Activated CD8-positive, alpha-beta memory T cell treated with anti-CD3 and anti-CD28 coated beads for 4 hours (primary cell): ENCODE results near the gene INA.

Source experiments
- DNase-seq, 2 donors: peaks; one replicate each; pipeline ENCODE4 v3.0.0-alpha.2; 2020; ENCODE audit warnings: low read depth in 2 of 2

Gene INA

DNA sequence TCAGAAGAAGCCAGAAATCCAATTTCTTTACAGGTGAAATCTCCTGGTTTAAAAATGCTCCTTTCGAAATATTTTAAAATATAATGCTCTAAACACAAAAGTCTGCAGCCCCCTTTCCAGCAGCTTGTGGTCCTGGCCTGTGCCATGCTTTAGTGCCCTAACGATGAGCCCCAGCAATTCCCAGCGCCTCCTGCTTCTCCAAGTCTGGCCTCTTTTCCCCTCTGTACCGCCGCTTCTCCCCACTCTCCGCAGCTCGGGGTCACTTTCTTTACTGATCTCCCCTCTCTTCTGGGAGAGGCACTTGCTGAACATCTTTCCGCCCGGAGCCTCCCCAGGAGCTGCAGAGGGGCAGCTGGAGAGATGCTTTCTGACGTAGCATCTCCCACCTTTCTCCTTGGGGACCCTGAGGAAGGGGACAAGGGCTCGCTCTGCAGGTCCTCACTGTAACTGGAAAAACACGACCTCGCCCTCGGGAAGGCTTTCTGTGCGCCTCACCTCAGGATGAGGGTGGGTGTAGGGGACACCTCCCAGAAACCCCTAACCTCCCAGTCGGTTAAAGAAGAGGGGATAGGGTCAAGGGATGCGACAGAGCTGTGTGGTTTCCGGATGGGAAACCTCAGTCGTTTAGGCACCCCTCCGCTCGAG is 565 bp upstream of the INA start:
- no peak for DNase-seq

DNA sequence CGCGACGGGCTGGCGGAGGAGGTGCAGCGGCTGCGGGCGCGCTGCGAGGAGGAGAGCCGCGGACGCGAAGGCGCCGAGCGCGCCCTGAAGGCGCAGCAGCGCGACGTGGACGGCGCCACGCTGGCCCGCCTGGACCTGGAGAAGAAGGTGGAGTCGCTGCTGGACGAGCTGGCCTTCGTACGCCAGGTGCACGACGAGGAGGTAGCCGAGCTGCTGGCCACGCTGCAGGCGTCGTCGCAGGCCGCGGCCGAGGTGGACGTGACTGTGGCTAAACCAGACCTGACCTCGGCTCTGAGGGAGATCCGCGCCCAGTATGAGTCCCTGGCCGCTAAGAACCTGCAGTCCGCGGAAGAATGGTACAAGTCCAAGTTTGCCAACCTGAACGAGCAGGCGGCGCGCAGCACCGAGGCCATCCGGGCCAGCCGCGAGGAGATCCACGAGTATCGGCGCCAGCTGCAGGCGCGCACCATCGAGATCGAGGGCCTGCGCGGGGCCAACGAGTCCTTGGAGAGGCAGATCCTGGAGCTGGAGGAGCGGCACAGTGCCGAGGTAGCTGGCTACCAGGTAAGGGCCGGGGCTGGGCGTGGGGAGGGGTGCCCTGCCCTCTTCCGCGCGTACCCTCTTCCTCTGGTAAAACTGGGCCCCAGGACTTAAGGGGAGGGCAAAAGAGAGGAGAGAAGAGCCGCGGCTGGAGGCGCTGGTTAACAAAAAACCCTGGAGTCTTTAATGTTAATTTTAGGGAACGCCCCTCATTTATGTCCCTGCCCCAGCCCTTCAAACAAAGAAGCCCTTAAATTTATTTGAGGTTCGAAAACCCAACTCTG is 987 bp downstream of the INA start:
- no peak for DNase-seq

DNA sequence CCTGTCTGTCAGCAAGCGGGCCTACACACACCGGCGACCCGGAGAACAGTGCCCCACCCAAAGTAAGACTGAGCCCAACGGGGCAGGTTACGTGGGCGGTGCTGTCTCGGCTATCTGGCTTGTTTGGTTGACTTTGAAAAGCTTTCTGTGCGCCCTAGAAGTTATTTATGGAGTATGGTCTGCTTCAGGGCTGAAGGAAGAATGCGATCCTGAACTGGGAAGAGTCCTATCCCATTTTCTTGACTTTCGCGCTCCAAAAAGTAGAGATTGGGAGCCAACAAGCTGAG is 1.5 kb downstream of the INA start:
- no peak for DNase-seq

DNA sequence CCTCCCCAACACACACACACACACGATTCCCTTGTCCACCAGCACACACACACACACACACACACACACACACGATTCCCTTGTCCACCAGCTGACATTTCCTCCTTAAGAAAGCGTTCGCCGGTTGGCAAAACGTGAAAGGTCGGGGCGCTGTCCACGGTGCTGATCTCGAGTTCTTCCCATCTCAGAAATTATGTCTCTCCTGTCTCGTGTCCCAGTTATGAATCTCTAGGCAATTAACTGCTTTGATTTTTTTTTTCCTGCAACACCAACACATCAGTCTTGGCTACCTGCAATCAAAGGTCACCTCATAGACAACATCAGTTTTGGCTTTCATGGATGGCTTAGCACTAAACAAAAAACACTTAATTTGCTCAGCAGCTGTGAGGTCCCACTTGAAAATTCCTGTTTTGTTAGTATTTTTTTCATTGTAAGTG is 1.9 kb downstream of the INA start:
- no peak for DNase-seq

DNA sequence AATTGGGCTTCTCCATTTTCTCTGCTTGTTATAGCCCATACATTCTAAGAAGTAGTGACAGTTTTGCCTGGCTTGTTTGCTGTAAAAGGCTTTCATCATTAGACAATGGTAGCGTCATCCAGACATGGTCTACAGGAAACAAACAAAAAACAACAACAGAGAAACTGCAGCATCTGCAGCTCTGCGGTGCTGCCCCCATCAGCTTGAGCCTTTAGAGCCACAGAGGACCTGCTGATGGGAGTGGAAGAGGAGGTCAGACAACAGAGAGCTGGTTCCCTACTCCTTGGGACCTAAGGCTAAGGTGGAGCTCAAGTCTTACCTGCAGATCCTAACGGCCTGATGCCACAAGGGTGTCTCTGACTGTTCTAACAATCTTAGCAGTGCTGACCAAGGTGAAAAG is 3.1 kb downstream of the INA start:
- DNase-seq: no peak

DNA sequence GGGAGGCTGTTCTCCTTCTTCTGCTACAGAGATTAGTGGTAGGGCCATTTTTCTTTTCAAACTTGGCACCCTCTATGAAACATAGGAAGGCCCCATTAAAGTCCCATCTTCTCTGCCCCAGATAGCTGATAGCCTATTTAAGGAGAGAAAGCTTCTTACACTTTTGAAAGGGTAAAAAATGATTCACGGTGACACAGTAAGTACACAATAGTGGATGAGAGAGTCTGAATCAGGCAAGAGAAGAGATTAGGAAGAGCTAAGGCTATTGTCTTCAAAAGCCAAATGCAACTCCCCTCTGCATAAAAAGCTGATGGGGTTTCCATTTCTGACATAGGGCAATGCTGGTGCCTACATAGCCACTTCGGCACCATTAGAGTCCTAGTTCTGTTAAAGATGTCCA is 3.6 kb downstream of the INA start:
- no peak for DNase-seq

DNA sequence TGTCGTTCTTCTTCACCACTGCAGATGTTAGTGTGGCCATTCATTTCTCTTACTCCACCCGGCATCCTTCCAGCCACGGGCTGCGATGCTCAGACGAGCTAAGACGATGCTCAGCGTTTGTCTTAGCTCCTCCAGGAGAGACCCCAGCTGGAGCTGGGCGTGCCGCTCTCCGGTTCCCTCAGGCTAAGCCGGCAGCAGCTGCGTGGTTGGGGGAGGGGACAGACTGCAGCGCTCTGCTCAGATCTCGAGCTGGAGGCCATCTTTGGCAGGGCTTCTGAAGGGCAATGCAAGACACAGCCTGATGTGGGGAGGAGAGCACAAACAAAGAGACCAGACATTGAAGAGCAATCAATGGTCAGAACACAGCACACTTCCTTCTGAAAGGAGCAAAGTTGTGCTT is 4.8 kb downstream of the INA start:
- no peak for DNase-seq

DNA sequence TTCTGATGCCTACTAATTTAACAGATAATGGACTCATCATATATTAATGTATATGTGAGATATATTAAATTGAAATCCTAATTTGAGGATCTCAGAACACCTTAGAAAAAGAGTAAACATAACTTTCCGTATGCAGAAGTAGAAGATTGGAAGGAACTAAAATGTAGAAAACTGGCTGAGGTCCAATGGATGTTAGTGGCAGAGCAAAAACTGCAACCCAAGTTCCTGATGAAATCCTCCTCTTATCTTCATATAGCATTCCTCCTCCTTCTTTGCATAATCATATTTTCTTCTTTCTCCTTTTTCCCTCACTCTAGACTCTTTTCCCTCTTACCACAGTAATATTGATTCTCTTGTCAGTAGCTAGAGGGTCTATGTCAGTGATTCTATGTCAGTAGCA is 6.0 kb downstream of the INA start:
- no peak for DNase-seq

DNA sequence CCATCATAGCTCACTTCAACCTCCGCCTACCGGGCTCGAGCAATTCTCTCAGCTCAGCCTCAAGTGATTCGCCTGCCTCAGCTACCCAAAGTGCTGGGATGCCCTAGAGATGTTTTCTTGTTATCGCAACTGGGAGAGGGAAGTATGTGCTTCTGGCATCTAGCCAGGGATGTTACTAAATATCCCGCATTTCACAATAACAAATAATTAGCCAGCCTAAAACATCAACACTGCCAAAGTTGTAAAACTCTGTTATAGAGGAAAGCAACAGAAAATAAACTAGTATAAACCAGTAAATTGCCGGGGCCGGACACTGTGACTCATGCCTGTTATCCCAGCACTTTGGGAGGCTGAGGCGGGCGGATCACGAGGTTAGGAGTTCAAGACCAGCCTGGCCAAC is 7.2 kb downstream of the INA start:
- no peak for DNase-seq

DNA sequence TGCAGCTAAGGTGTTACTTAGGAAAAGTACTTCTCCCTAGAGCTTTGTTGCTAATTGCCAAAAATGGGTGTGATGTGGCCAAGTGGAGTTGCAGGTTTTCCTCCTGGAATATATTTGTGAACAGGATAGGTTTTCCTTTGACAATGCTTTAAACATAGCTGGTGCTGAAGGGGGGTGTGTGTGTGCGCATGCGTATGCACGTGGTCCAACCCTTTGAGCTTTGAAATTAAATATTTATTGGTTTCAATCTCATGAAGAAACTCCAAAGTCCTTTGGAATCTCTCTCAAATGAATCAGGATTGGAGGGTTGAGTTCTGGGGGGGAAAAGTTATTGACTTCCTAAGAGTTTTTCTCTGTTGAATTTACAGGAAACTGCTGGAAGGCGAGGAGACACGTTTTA is 11.1 kb downstream of the INA start:
- DNase-seq: no peak

DNA sequence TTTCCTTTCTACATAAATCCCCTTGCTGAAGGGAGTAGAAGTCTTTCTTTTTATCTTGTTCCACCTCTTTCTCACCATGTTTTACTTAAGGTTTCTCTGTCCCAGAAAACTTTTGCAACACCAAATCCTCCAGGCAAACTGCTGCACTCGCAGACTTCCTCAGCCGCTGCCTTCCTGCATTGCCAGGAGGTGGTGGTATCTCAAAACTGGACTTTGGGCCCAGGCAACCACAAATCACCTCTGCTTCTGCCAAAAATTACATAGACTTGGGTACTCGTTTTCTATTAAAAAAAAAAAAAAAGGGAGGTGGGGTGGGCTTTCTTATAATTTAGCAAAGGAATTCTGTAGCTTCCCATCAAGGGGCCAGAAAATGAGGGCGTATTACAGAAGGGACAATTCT is 14.7 kb downstream of the INA start:
- no peak for DNase-seq

DNA sequence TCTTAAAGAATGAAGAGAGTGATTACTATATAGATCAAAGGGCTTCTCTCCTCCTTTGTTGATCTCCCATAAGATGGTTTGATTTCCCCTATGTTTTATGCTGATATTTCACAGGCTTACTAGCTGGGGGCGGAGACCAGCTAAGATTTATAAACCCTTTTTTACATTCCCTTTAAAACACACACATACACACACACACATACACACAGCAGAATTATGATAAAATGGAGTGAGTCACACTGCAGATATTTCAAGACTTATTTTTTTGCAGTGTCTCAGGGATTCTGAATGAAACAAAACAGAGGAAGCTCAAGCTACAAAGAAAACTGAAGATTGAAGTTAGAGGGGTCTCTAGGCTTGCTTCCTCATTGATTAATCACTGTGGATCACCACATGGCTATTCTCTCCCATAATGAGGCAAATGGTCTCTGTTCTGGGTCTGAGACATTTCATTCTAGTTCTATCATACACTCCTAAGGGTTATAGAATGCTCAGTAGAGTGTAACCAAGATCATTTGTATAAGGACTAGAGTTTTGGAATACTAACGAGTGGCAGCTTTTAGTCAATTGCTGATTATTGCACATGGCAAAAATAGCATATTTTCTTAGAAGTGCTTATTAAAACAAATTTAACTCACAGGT is 18.6 kb downstream of the INA start:
- no peak for DNase-seq

DNA sequence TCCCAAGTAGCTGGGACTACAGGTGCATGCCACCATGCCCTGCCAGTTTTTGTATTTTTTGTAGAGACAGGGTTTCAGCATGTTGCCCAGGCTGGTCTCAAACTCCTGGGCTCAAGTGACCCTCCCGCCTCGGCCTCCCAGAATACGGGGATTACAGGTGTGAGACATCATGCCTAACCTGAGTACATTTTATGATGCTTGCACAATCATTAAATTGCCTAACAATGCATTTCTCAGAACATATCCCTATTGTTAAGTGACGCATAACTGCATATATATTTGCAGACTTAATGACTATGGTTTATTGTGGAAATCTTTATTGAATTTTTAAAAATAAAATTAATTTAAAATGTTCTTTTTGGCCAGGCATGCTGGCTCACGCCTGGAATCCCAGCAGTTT is 30.7 kb downstream of the INA start:
- DNase-seq: no peak

DNA sequence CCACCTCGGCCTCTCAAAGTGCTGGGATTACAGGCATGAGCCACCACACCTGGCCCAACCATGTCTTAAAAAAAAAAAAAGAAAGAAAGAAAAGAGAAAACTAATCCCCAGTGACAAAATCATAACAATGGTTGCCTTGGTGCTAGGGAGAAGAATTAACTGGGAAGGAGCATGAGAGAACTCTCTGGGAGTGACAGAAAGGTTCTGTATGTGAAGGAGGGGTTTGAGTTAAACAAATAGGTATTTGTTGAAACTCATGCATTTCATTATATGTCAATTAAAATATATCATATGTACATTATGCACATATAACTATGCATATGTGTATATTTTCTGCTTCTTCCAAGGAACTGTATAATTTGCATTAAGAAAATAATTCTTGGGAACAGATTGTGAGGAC is 33.3 kb downstream of the INA start:
- no peak for DNase-seq

DNA sequence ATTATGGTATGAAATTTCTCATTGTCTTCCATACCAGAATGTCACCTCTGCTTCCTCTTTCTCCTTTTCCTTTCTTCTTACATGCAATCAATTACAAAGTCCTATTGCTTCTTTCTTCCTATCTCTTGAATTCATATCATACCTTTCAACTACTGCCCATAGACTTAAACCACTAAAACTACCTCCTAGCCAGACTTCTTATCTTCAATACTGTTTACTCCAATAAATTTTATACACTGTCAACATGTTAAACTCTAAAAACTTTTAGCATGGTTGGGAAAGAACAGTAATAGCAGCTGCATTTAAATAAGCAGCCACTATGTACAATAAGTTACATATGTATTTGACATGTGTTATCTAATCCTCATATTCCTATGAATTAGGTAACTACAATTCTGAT is 39.1 kb downstream of the INA start:
- DNase-seq: no peak

DNA sequence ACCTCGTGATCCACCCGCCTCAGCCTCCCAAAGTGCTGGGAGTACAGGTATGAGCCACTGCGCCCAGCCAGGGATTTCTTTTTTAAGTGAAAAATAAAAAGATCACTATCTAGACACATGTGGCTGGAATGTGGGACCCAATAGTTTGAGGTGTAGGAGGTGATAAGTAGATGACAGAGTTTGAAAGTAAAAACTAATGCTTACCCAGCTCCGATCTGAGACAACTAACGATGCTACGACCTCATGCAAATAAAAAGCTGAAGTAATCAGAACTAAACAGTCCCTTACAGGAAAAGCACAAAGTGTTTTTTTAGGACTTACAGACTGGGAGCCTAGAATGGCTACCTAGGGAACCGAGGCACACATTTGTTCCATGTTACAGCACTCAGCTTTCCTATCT is 51.0 kb downstream of the INA start:
- DNase-seq: no peak

DNA sequence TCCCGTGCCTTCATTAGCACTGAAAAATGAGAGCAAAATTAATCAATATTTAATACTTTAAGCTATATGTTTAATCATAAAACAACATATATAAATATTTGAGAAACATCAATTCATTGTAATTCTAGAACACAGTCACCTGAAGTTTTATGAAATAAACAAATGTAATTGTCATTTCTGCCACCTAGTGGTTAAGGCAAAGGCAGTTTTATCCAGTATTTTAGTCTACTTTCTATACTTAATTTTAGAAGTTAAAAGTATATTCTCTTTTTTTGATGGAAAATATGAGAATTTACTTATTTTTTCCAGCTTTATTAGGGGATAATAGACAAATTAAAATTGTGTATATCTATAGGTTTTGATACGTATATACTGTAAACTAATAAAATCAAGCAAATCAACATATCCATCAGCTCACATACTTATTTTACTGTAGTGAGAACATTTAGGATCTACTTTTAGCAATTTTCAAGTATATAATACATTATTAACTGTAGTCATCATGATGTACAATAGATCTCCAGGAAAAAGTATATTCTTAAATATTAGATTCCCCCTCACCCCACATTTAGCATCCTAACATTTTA is 57.1 kb downstream of the INA start:
- DNase-seq: no peak

DNA sequence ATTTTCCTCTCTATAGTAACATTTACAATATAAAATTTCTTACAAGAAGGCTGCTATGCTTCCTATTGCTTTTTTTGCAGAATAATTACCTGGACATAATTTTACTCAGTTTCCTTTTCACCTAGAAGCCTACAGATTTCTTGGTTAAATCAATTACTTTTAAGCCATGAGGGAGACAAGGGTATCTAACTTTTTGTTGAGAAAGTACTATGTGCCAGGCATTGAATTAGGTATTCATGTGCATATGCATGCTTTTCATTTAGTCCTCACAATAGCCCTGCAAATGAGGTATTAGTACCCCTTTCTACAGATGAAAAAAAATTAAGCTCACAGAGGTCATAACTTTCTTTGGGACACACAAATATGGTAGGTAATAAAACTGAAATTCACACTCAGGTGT is 57.6 kb downstream of the INA start:
- no peak for DNase-seq

DNA sequence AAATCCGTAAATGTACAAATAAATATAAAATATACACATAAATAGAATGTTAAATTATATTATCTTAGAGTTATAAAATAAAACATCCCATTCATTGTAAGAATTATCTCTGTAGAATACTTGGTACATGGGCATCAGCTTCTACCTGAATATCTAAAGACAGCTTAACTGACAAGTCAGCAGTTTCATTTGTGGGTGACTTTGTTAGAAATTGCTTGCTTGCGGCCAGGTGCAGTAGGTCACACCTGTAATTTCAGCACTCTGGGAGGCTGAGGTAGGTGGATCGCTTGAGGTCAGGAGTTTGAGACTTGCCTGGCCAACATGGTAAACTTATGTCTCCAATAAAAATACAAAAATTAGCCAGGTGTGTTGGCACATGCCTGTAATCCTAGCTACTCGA is 59.4 kb downstream of the INA start:
- DNase-seq: no peak
